PFSK-1 (cell line): ENCODE measurements around the gene AVPR1B.

Experiments
- SIN3A ChIP-seq: IDR thresholded peaks from 2 replicates; pipeline ENCODE4 v1.6.1; 2012; ENCODE audit warnings: mild to moderate bottlenecking, low read length, moderate library complexity, borderline replicate concordance; ENCODE audit not compliant: insufficient read depth
- TAF1 ChIP-seq: IDR thresholded peaks from 2 replicates; pipeline ENCODE4 v1.6.1; 2012; ENCODE audit warnings: low read length, control low read depth, borderline replicate concordance; ENCODE audit not compliant: insufficient read depth
- TF ChIP-seq, protein P1 (sequence below), 2 experiments: IDR thresholded peaks; 2 replicates each; pipeline versions ENCODE4 v1.6.1 to v1.8.0; 2011 to 2012; ENCODE audit warnings: low read depth in 2 of 2, low read length in 2 of 2, control low read depth in 1 of 2, inconsistent platforms in 1 of 2, mild to moderate bottlenecking in 1 of 2, moderate library complexity in 1 of 2; ENCODE audit not compliant: insufficient read depth in 1 of 2

GRCh38 chr1:206143537-206144172, 26.5 kb upstream of the AVPR1B start:
- TF ChIP-seq SIN3A (no peak), TAF1 (no peak)
- TF ChIP-seq, protein P1, sequence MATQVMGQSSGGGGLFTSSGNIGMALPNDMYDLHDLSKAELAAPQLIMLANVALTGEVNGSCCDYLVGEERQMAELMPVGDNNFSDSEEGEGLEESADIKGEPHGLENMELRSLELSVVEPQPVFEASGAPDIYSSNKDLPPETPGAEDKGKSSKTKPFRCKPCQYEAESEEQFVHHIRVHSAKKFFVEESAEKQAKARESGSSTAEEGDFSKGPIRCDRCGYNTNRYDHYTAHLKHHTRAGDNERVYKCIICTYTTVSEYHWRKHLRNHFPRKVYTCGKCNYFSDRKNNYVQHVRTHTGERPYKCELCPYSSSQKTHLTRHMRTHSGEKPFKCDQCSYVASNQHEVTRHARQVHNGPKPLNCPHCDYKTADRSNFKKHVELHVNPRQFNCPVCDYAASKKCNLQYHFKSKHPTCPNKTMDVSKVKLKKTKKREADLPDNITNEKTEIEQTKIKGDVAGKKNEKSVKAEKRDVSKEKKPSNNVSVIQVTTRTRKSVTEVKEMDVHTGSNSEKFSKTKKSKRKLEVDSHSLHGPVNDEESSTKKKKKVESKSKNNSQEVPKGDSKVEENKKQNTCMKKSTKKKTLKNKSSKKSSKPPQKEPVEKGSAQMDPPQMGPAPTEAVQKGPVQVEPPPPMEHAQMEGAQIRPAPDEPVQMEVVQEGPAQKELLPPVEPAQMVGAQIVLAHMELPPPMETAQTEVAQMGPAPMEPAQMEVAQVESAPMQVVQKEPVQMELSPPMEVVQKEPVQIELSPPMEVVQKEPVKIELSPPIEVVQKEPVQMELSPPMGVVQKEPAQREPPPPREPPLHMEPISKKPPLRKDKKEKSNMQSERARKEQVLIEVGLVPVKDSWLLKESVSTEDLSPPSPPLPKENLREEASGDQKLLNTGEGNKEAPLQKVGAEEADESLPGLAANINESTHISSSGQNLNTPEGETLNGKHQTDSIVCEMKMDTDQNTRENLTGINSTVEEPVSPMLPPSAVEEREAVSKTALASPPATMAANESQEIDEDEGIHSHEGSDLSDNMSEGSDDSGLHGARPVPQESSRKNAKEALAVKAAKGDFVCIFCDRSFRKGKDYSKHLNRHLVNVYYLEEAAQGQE (IDR thresholded peaks at IDR 0.05; ENCODE audit: insufficient read depth in 1 of 2, low read depth in 2 of 2, low read length in 2 of 2): no peak
